Adrenal gland (tissue), 12 donors: ENCODE data around the gene MALAT1. TPM values are rescaled to one million over a fixed set of nuclear protein-coding genes. Genes with fewer than 3 reads are reported as not detected.

ENCODE experiments used
- DNase-seq, 7 donors: peaks; one replicate each; pipeline ENCODE4 v3.0.0-alpha.2; 2019 to 2020
- H3K27ac ChIP-seq, 5 donors: fragments of 200-600 bp; sonication (generic) in 4 of 5; 1 replicate in 3 of 5; 2 replicates in 2 of 5; pipeline versions ENCODE4 v1.5.1 to v1.8.0; 2016 to 2020; ENCODE audit warnings: mild to moderate bottlenecking in 1 of 5
- H3K27me3 ChIP-seq: fragments of 200-600 bp; 2 replicates; pipeline ENCODE4 v1.8.0; 2021
- H3K36me3 ChIP-seq, 2 donors: fragments of 200-600 bp; replicated peaks in 1 of 2; 1 replicate in 1 of 2; 2 replicates in 1 of 2; pipeline versions ENCODE4 v1.5.1 to v1.8.0; 2018 to 2022
- H3K4me1 ChIP-seq, 2 donors: fragments of 200-600 bp; replicated peaks in 1 of 2; 1 replicate in 1 of 2; 2 replicates in 1 of 2; pipeline versions ENCODE4 v1.5.1 to v1.8.0; 2018 to 2021
- H3K4me3 ChIP-seq, 4 donors: fragments of 200-600 bp; sonication (generic) in 3 of 4; one replicate each; pipeline ENCODE4 v1.5.1; 2016 to 2018
- H3K9me3 ChIP-seq, 3 donors: fragments of 200-600 bp; sonication (generic) in 1 of 3; replicated peaks in 1 of 3; 1 replicate in 2 of 3; 2 replicates in 1 of 3; pipeline versions ENCODE4 v1.5.1 to v1.8.0; 2016 to 2021
- CTCF ChIP-seq, 6 experiments: fragments of 450-650 bp in 4 of 6; fragments of 200-600 bp in 2 of 6; sonication (generic) in 1 of 6; IDR thresholded peaks; 1 replicate in 5 of 6; 2 replicates in 1 of 6; pipeline versions ENCODE4 v1.5.1 to v1.8.0; 2016 to 2021; ENCODE audit warnings: antibody characterized with exemption in 6 of 6, mild to moderate bottlenecking in 2 of 6, moderate library complexity in 1 of 6
- POLR2A ChIP-seq, 2 donors: fragments of 450-650 bp; IDR thresholded peaks; one replicate each; pipeline ENCODE4 v1.6.1; 2017; ENCODE audit warnings: antibody characterized with exemption in 2 of 2, mild to moderate bottlenecking in 2 of 2, moderate library complexity in 1 of 2
- WGBS, 4 donors: extraction: QIAGEN DNeasy Blood & Tissue Kit in 2 of 4; methylation state at CpG; one replicate each; pipeline versions ENCODE4 v1.1.5 to v1.1.7; 2013 to 2017; 5-methylcytosine and 5-hydroxymethylcytosine counted together
- intact Hi-C, 2 donors: fragments of 100-400 bp; cut with DNase I; formaldehyde crosslinking; loops; one replicate each; pipeline versions ENCODE4 v1.14.1 to v1.15.0; 2022 to 2023
- polyA plus RNA-seq, 3 donors: library from polyadenylated mRNA; stranded (reverse); fragments of 200-250 nt in 2 of 3; fragments of 350-450 nt in 1 of 3; fragmentation: Illumina TruSeq in 1 of 3; extraction: RNeasy Lipid Tissue Mini Kit (QIAGEN cat#74804) in 1 of 3; gene quantifications; one replicate each; pipeline ENCODE4 v1.2.3, GENCODE V29; 2013 to 2014
- total RNA-seq, 9 donors: library from RNA; depleted of rRNA in 4 of 9; stranded (reverse); fragments of >200 nt in 4 of 9; fragments of 120-200 nt in 1 of 9; fragmentation: NEBNext Ultra II Directional in 1 of 9; extraction: Animal tissue kit (Norgen Biotek cat#: 25700) in 1 of 9; gene quantifications; one replicate each; pipeline versions ENCODE4 v1.1.0 to v1.2.4, GENCODE V29; 2013 to 2023
- donor health status: healthy with polysubstance abuse.
- donor health status: Bipolar disorder and iron deficiency.
- donor health status: DM: yes; HTN: yes; CAD: no.
- donor health status: DM: no; HTN: no; CAD: no.
- donor health status: DM: no; HTN: no; CAD: no.
- donor health status: DM: yes; HTN: yes; CAD: no.

MALAT1 gene
- total and polyA plus RNA-seq, 12 donors, result 237 to 17,143 (median 9,608) TPM

- Histone ChIP-seq H3K27ac (peak overlapping the region; percentile 93 to 99 (median 97)), H3K36me3 (peaks cover 0 to 63% of the 10 kb centered on the region in 2 donors), H3K27me3 (no peaks in the 10 kb centered on the region), H3K4me1 (peaks cover 12 to 20% of the 10 kb centered on the region in 2 donors), H3K9me3 (no peaks in the 10 kb centered on the region), H3K4me3 (peak overlapping the region in 3 of 4 donors; percentile 69 to 88 (median 78))
- TF ChIP-seq POLR2A (IDR thresholded peaks at IDR 0.05), result peak in 1 of 2 donors; percentile 90
- TF ChIP-seq CTCF (IDR thresholded peaks at IDR 0.05), result no peak
- intact Hi-C loops, result no loop called here
- 0 to 1% (median 0%) methylated on average over 3 of the region's 3 CpGs for WGBS, 4 donors
- DNase-seq, result peak in 2 of 7 donors; percentile 5 to 9
Observed at GRCh38 chr11:65503368-65503948, 4.6 kb downstream of the MALAT1 start.

- Histone ChIP-seq H3K4me3 (peak overlapping the region in 3 of 4 donors; percentile 69 to 88 (median 78)), H3K4me1 (peaks cover 12 to 20% of the 10 kb centered on the region in 2 donors), H3K36me3 (peaks cover 0 to 63% of the 10 kb centered on the region in 2 donors), H3K9me3 (no peaks in the 10 kb centered on the region), H3K27ac (peak overlapping the region; percentile 88 to 99 (median 97)), H3K27me3 (no peaks in the 10 kb centered on the region)
- peak; percentile 84 to 96 for TF ChIP-seq POLR2A (IDR thresholded peaks at IDR 0.05)
- no peak for TF ChIP-seq CTCF (IDR thresholded peaks at IDR 0.05)
- peak in 4 of 7 donors; percentile 20 to 59 (median 44) for DNase-seq
- 0 to 1% (median 0%) methylated on average over 3 of the region's 3 CpGs for WGBS, 4 donors
- intact Hi-C loops, result no loop called here
Observed at GRCh38 chr11:65503949-65504673, 5.3 kb downstream of the MALAT1 start.

- peak overlapping the region in 3 of 4 donors; percentile 65 to 88 (median 78) for H3K4me3 ChIP-seq
- H3K4me1 ChIP-seq, result peaks cover 12 to 20% of the 10 kb centered on the region in 2 donors
- WGBS, 4 donors, result 4 to 9% (median 5%) methylated on average over 8 of the region's 8 CpGs
- no peaks in the 10 kb centered on the region for H3K27me3 ChIP-seq
- intact Hi-C loops, result no loop called here
- peaks cover 0 to 63% of the 10 kb centered on the region in 2 donors for H3K36me3 ChIP-seq
- TF ChIP-seq POLR2A (IDR thresholded peaks at IDR 0.05), result peak; percentile 42 to 66
- TF ChIP-seq CTCF (IDR thresholded peaks at IDR 0.05), result peak in 1 of 6 experiments; percentile 9
- no peaks in the 10 kb centered on the region for H3K9me3 ChIP-seq
- H3K27ac ChIP-seq, result peak overlapping the region; percentile 88 to 99 (median 97)
- DNase-seq, result peak in 3 of 7 donors; percentile 26 to 50 (median 39)
Observed at GRCh38 chr11:65504674-65505465, 6.0 kb downstream of the MALAT1 start.
